NCI-H1930 (cell line): Measurements from ENCODE around the gene ZRANB1.

ENCODE experiments used
- DNase-seq, 2 experiments: peaks; one replicate each; lab custom pipeline; 2025; lab: John Stamatoyannopoulos, UW

ZRANB1 gene

DNA sequence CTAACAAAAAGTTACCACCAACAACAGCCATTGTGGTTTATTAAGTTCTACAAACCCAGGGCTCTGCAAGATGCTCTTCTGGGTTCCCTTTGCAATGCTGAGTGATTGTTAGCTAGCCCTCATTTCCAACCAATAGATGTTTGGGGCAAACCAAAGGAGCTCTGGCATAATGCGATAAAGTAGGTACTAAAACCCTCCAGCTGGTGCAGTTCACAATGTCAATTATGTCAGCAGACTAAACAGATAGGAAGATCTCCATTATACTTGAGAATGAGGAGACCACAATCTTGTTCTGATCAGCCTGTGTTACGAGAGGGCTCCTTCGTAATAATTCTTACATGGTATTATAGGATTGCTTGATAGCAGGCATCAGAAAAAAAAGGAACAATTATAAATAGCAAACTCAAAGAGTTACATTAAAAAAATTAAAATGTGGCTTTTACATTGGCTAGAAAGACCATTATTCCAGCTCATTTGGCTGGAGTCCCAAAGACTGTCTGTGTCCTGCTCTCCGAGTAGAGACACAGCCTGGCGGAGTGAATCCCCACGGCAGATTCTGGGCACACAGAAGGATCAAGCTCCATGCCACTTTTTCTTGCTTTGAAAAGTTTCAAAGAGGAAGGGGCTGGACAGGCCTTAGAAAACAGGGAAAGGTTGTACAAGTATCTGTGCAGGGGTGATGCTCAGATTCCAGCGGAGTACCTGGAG lies 93.8 kb downstream of the ZRANB1 start:
- no peak for DNase-seq

DNA sequence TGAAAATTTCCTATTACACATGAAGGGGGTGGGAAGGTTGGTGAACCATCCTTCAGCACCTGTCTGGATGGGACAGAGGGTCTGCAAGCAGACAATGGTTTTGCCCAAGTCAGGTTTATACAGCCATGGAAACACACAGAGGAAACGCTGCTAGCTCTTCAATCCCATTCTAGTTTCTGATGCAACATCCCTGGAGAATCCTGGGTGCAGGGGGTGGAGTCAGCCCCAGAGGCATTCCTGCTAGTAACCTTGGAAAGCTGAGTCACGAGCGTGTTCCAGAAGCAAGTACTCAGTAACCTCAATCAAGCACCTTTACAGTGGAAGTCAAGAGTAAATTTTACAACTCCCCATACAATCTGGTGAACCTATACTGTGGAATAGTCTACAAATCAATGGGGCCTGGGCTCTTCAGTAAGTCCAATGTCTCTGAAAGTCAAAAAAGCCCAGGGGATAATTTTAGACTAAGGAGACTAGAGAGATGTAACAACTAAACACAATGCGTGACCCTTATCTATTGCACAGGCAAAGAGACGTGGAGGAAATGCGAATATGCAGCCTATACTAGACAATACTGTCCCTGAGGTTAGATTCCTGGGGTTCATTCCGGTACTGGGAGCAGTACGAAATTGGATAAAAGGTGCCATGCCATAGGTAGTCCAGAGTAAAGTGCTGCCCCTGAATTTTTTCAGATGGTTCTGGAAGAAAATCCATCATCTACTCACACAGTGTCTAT lies 95.4 kb downstream of the ZRANB1 start:
- no peak for DNase-seq
